SK-N-SH (cell line): ENCODE data around the gene WASL. TPM values are rescaled to one million over a fixed set of nuclear protein-coding genes. Genes with fewer than 3 reads are reported as not detected.

Source experiments
- CTCF ChIA-PET: fragments of 300-600, 350-600 bp; formaldehyde crosslinking; extraction: SDS; loops from one replicate; lab custom pipeline; 2021; lab: Yijun Ruan, JAX
- POLR2A ChIA-PET: fragments of 350-600 bp; sonication (Branson Sonifier 250); formaldehyde crosslinking; extraction: SDS; loops from one replicate; lab custom pipeline; 2020; ENCODE audit warnings: antibody characterized with exemption, inconsistent platforms; lab: Yijun Ruan, JAX
- DNase-seq: peaks from one replicate; pipeline ENCODE4 v3.0.0; 2012
- H2AFZ ChIP-seq: fragments of 200-600 bp; sonication (generic); 2 replicates; pipeline ENCODE4 v1.8.1; 2016; ENCODE audit warnings: antibody characterized with exemption, mild to moderate bottlenecking, low read depth
- H3F3A ChIP-seq: fragments of 200-600 bp; sonication (generic); replicated peaks from 2 replicates; pipeline ENCODE3; 2016; ENCODE audit warnings: antibody characterized with exemption, mild to moderate bottlenecking; ENCODE audit not compliant: insufficient read depth
- H3K27ac ChIP-seq, 2 experiments: fragments of 200-500 bp in 1 of 2; fragments of 200-600 bp in 1 of 2; sonication (Bioruptor generic) in 1 of 2; sonication (generic), shearing (Covaris generic) in 1 of 2; 2 replicates each; pipeline versions ENCODE4 v1.5.1 to v1.6.1; 2014 to 2016; ENCODE audit warnings: low read depth in 2 of 2, inconsistent platforms in 1 of 2, low read length in 1 of 2, mild to moderate bottlenecking in 1 of 2, mixed read lengths in 1 of 2
- H3K27me3 ChIP-seq: fragments of 200-600 bp; sonication (generic), shearing (Covaris generic); 2 replicates; pipeline ENCODE4 v1.6.1; 2016; ENCODE audit warnings: mixed run types; ENCODE audit not compliant: insufficient read depth
- H3K36me3 ChIP-seq, 2 experiments: fragments of 200-500 bp in 1 of 2; fragments of 200-600 bp in 1 of 2; sonication (Bioruptor generic) in 1 of 2; sonication (generic) in 1 of 2; replicated peaks in 1 of 2; 2 replicates each; pipeline versions ENCODE3 to v1.5.1; 2014 to 2016; ENCODE audit warnings: low read length in 1 of 2, mild to moderate bottlenecking in 1 of 2; ENCODE audit not compliant: insufficient read depth in 2 of 2, control insufficient read depth in 1 of 2
- H3K4me1 ChIP-seq, 2 experiments: fragments of 200-500 bp in 1 of 2; fragments of 200-600 bp in 1 of 2; sonication (Bioruptor generic) in 1 of 2; sonication (generic), shearing (Covaris generic) in 1 of 2; 2 replicates each; pipeline versions ENCODE4 v1.5.1 to v1.6.1; 2014 to 2016; ENCODE audit warnings: low read depth in 1 of 2, low read length in 1 of 2, mixed run types in 1 of 2; ENCODE audit not compliant: insufficient read depth in 2 of 2, control insufficient read depth in 1 of 2
- H3K4me2 ChIP-seq: fragments of 200-600 bp; sonication (generic), shearing (Covaris generic); 2 replicates; pipeline ENCODE4 v1.6.1; 2017; ENCODE audit warnings: mixed run types
- H3K4me3 ChIP-seq, 2 experiments: fragments of 200-500 bp in 1 of 2; fragments of 200-600 bp in 1 of 2; sonication (Bioruptor generic) in 1 of 2; sonication (generic), shearing (Covaris generic) in 1 of 2; 2 replicates each; pipeline versions ENCODE4 v1.5.1 to v1.8.1; 2014 to 2016; ENCODE audit warnings: low read depth in 2 of 2, inconsistent platforms in 1 of 2, low read length in 1 of 2, mild to moderate bottlenecking in 1 of 2, mixed read lengths in 1 of 2, moderate library complexity in 1 of 2
- H3K79me2 ChIP-seq: fragments of 200-600 bp; sonication (generic); 2 replicates; pipeline ENCODE4 v1.8.1; 2017; ENCODE audit warnings: mild to moderate bottlenecking; ENCODE audit not compliant: insufficient read depth
- H3K9ac ChIP-seq: fragments of 200-600 bp; sonication (generic); 2 replicates; pipeline ENCODE4 v1.6.1; 2017; ENCODE audit warnings: mixed run types
- H3K9me2 ChIP-seq: fragments of 200-600 bp; sonication (generic); 2 replicates; pipeline ENCODE4 v1.6.1; 2017; ENCODE audit warnings: mixed run types
- H3K9me3 ChIP-seq: fragments of 200-600 bp; sonication (generic); 2 replicates; pipeline ENCODE4 v1.6.1; 2017; ENCODE audit warnings: mixed run types, mild to moderate bottlenecking, moderate library complexity
- H4K20me1 ChIP-seq: fragments of 200-600 bp; sonication (generic); 2 replicates; pipeline ENCODE4 v1.6.1; 2017; ENCODE audit warnings: mild to moderate bottlenecking, mixed run types; ENCODE audit not compliant: insufficient read depth
- EP300 ChIP-seq, 2 experiments: IDR thresholded peaks; 2 replicates each; pipeline versions ENCODE4 v1.4.0 to v1.6.1; 2012; ENCODE audit warnings: borderline replicate concordance in 1 of 2, low read depth in 1 of 2, low read length in 1 of 2
- EZH2phosphoT487 ChIP-seq: fragments of 200-600 bp; sonication (generic); IDR thresholded peaks from 2 replicates; pipeline ENCODE4 v1.6.1; 2017; ENCODE audit warnings: low read depth, mixed run types, mild to moderate bottlenecking, antibody characterized with exemption, moderate library complexity, borderline replicate concordance
- FOSL2 ChIP-seq: IDR thresholded peaks from 2 replicates; pipeline ENCODE4 v1.4.0; 2012; ENCODE audit warnings: low read depth, mild to moderate bottlenecking, moderate library complexity, borderline replicate concordance
- FOXJ3 ChIP-seq: sonication (generic); formaldehyde crosslinking; IDR thresholded peaks from 2 replicates; pipeline ENCODE4 v1.5.1; 2020; ENCODE audit warnings: mild to moderate bottlenecking, missing genetic modification reagents
- GATA2 ChIP-seq: sonication (generic); formaldehyde crosslinking; IDR thresholded peaks from 2 replicates; pipeline ENCODE4 v1.5.0; 2020; ENCODE audit warnings: mild to moderate bottlenecking, missing genetic modification reagents
- JUND ChIP-seq: IDR thresholded peaks from 2 replicates; pipeline ENCODE4 v1.4.0; 2012
- POLR2AphosphoS5 ChIP-seq: IDR thresholded peaks from 2 replicates; pipeline ENCODE4 v1.6.1; 2012; ENCODE audit warnings: low read depth, low read length
- RCOR1 ChIP-seq: fragments of 150-350 bp; IDR thresholded peaks from 2 replicates; pipeline ENCODE4 v1.6.1; 2017; ENCODE audit warnings: antibody characterized with exemption, low read length
- REST ChIP-seq: IDR thresholded peaks from 2 replicates; pipeline ENCODE4 v1.6.1; 2012; ENCODE audit warnings: mild to moderate bottlenecking, low read depth, low read length, moderate library complexity
- SMC3 ChIP-seq: IDR thresholded peaks from 2 replicates; pipeline ENCODE4 v1.6.1; 2012; ENCODE audit warnings: low read depth, low read length, improper control_type of control experiment
- TAF1 ChIP-seq: IDR thresholded peaks from 2 replicates; pipeline ENCODE4 v1.6.1; 2012; ENCODE audit warnings: low read depth, mild to moderate bottlenecking, low read length, moderate library complexity, borderline replicate concordance
- TEAD4 ChIP-seq: IDR thresholded peaks from 2 replicates; pipeline ENCODE4 v1.4.0; 2012; ENCODE audit warnings: mild to moderate bottlenecking, borderline replicate concordance; ENCODE audit not compliant: insufficient read depth
- YY1 ChIP-seq: IDR thresholded peaks from 2 replicates; pipeline ENCODE4 v1.4.0; 2012; ENCODE audit warnings: low read depth, mild to moderate bottlenecking
- ZBTB33 ChIP-seq: IDR thresholded peaks from 2 replicates; pipeline ENCODE4 v1.4.0; 2012; ENCODE audit warnings: low read depth, borderline replicate concordance
- WGBS: methylation state at CpG from one replicate; pipeline ENCODE4 v1.1.6; 2017; ENCODE audit warnings: low lambda C conversion rate; 5-methylcytosine and 5-hydroxymethylcytosine counted together
- polyA plus RNA-seq, 3 experiments: library from polyadenylated mRNA; depleted of rRNA; stranded (reverse); fragments of >200 nt; gene quantifications; 2 replicates each; pipeline ENCODE4 v1.2.3, GENCODE V29; 2012
- TF ChIP-seq, protein P1 (sequence below): fragments of 200-600 bp; sonication (generic); IDR thresholded peaks from 2 replicates; pipeline ENCODE4 v1.6.1; 2017; ENCODE audit warnings: antibody characterized with exemption, mild to moderate bottlenecking, moderate library complexity
- TF ChIP-seq, protein P2 (sequence below): IDR thresholded peaks from 2 replicates; pipeline ENCODE4 v1.4.0; 2012; ENCODE audit warnings: low read depth

Gene WASL
- polyA plus RNA-seq, 1 of the 3 experiments (the other 2 are of a cell fraction), result 9.9 TPM

DNA sequence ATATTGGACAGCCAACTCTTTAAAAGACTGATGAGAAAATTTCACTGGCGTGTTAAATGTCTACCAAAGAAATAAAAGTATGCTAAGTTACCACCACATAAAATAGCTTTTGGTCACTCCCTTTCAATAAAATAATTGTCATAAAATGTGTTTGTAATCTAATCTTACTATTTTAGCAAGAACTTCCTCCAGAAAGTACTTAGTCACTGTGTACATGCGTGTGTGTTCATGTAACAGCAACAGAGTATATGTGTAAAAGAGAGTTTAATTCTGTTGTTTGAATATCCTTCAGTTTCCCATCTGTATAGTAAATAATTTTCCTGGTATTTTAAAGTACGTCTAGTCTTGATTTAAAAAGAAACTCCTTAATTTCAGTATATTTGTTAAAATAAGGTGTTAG, 35.0 kb upstream of the WASL start:
- Histone ChIP-seq H4K20me1 (no peaks in the 10 kb centered on the region), H3K36me3 (no peaks in the 10 kb centered on the region), H3K9me2 (0 out of 2 replicates have a peak, but pooled peaks cover 4% of the 10 kb centered on the region), H3F3A (no peaks in the 10 kb centered on the region), H3K27ac (no peak overlapping the region), H3K27me3 (no peaks in the 10 kb centered on the region), H2AFZ (no peak overlapping the region), H3K4me1 (no peaks in the 10 kb centered on the region), H3K9me3 (no peaks in the 10 kb centered on the region), H3K4me3 (no peak overlapping the region), H3K79me2 (no peaks in the 10 kb centered on the region), H3K4me2 (no peak overlapping the region), H3K9ac (no peak overlapping the region)
- CTCF ChIA-PET, result interaction anchor here (0.6 to 1.4 kb wide), 3 partner anchors 14 to 88 kb away, joined by 3 to 4 read pairs (median 3); no protein-coding TSS in a partner anchor
- DNase-seq, result no peak
- WGBS, result 63% methylated on average over 3 of the region's 3 CpGs
- no peak for TF ChIP-seq GATA2 (CRISPR knock-in tag)
- TF ChIP-seq TEAD4, result no peak
- no peak for TF ChIP-seq SMC3
- no peak for TF ChIP-seq FOSL2
- TF ChIP-seq TAF1, result no peak
- no peak for TF ChIP-seq REST
- TF ChIP-seq POLR2AphosphoS5, result no peak
- TF ChIP-seq ZBTB33, result no peak
- TF ChIP-seq, protein P1, sequence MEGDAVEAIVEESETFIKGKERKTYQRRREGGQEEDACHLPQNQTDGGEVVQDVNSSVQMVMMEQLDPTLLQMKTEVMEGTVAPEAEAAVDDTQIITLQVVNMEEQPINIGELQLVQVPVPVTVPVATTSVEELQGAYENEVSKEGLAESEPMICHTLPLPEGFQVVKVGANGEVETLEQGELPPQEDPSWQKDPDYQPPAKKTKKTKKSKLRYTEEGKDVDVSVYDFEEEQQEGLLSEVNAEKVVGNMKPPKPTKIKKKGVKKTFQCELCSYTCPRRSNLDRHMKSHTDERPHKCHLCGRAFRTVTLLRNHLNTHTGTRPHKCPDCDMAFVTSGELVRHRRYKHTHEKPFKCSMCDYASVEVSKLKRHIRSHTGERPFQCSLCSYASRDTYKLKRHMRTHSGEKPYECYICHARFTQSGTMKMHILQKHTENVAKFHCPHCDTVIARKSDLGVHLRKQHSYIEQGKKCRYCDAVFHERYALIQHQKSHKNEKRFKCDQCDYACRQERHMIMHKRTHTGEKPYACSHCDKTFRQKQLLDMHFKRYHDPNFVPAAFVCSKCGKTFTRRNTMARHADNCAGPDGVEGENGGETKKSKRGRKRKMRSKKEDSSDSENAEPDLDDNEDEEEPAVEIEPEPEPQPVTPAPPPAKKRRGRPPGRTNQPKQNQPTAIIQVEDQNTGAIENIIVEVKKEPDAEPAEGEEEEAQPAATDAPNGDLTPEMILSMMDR, result no peak
- TF ChIP-seq JUND, result no peak
- TF ChIP-seq, protein P2, sequence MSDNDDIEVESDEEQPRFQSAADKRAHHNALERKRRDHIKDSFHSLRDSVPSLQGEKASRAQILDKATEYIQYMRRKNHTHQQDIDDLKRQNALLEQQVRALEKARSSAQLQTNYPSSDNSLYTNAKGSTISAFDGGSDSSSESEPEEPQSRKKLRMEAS, result no peak
- no peak for TF ChIP-seq EZH2phosphoT487
- TF ChIP-seq RCOR1, result no peak
- no peak for TF ChIP-seq FOXJ3 (CRISPR knock-in tag)
- TF ChIP-seq YY1, result no peak
- TF ChIP-seq EP300 (IDR thresholded peaks at IDR 0.05; ENCODE audit: borderline replicate concordance in 1 of 2, low read depth in 1 of 2, low read length in 1 of 2), result no peak
- POLR2A ChIA-PET, result no interaction called here
